Activated CD4-positive, CD25-positive, alpha-beta regulatory T cell treated with anti-CD3 and anti-CD28 coated beads, Interleukin-2, amount 50 U/mL, for 72 hours (primary cell): ENCODE results near the gene SNX1.

Experiments
- DNase-seq: peaks from one replicate; pipeline ENCODE4 v3.0.0; 2021

SNX1 gene

GRCh38 chr15:64180235-64180824 lies 84.5 kb downstream of the SNX1 start:
- DNase-seq, result no peak

- DNase-seq, result no peak
These were observed 87.1 kb downstream of the SNX1 start for GRCh38 chr15:64182859-64183370.

GRCh38 chr15:64185146-64185911 lies 89.5 kb downstream of the SNX1 start:
- no peak for DNase-seq

- no peak for DNase-seq
These were observed 91.8 kb downstream of the SNX1 start for GRCh38 chr15:64187396-64188191.
